Endothelial cell (in vitro differentiated cells): Measurements from ENCODE around the gene SVIL. TPM values are rescaled to one million over a fixed set of nuclear protein-coding genes. Genes with fewer than 3 reads are reported as not detected.
A peak's percentile ranks its signal among the peaks of the same experiment; 100 is the strongest.

Source experiments
- DNase-seq: peaks from one replicate; pipeline ENCODE4 v3.0.0; 2021; ENCODE audit warnings: low spot score
- H3K27ac Mint-ChIP-seq: one replicate; pipeline ENCODE4 v1.8.0; 2021; ENCODE audit warnings: mixed read lengths, inconsistent platforms; ENCODE audit not compliant: unreplicated experiment
- H3K27me3 Mint-ChIP-seq: one replicate; pipeline ENCODE4 v1.8.0; 2021; ENCODE audit warnings: mild to moderate bottlenecking, moderate library complexity, mixed read lengths, inconsistent platforms; ENCODE audit not compliant: unreplicated experiment
- H3K36me3 Mint-ChIP-seq: one replicate; pipeline ENCODE4 v1.8.0; 2021; ENCODE audit warnings: mild to moderate bottlenecking, low read depth, mixed read lengths, inconsistent platforms; ENCODE audit not compliant: unreplicated experiment
- H3K4me1 Mint-ChIP-seq: one replicate; pipeline ENCODE4 v1.8.0; 2021; ENCODE audit warnings: mild to moderate bottlenecking, mixed read lengths, inconsistent platforms; ENCODE audit not compliant: unreplicated experiment
- H3K4me3 Mint-ChIP-seq: one replicate; pipeline ENCODE4 v1.8.0; 2021; ENCODE audit warnings: mild to moderate bottlenecking, mixed read lengths, inconsistent platforms; ENCODE audit not compliant: unreplicated experiment
- H3K9me3 Mint-ChIP-seq: one replicate; pipeline ENCODE4 v1.8.0; 2021; ENCODE audit warnings: mixed read lengths, inconsistent platforms; ENCODE audit not compliant: unreplicated experiment
- CTCF ChIP-seq: fragments of 200-600 bp; sonication (generic); IDR thresholded peaks from one replicate; pipeline ENCODE4 v1.5.0; 2021; ENCODE audit warnings: antibody characterized with exemption; ENCODE audit not compliant: unreplicated experiment
- total RNA-seq: library from RNA; stranded (reverse); fragmentation: NEBNext Ultra II Directional; extraction: Animal tissue kit (Norgen Biotek cat#: 25700); gene quantifications from one replicate; pipeline ENCODE4 v1.2.1, GENCODE V29; 2021; ENCODE audit not compliant: unreplicated experiment

The SVIL gene
- total RNA-seq, 1 donor from 2014 or later, result 125 TPM

GRCh38 chr10:29502351-29502750 is 132.4 kb downstream of the SVIL start:
- Mint-ChIP-seq H3K4me3 (no peak overlapping the region), H3K27ac (no peak overlapping the region), H3K4me1 (peaks cover 8% of the 10 kb centered on the region), H3K36me3 (peaks cover 37% of the 10 kb centered on the region), H3K9me3 (no peaks in the 10 kb centered on the region), H3K27me3 (peaks cover 2% of the 10 kb centered on the region)
- no peak for DNase-seq
- TF ChIP-seq CTCF, result no peak

GRCh38 chr10:29501692-29502091 is 133.1 kb downstream of the SVIL start:
- peaks cover 8% of the 10 kb centered on the region for H3K4me1 Mint-ChIP-seq
- peaks cover 2% of the 10 kb centered on the region for H3K27me3 Mint-ChIP-seq
- no peaks in the 10 kb centered on the region for H3K9me3 Mint-ChIP-seq
- H3K27ac Mint-ChIP-seq, result no peak overlapping the region
- H3K36me3 Mint-ChIP-seq, result peaks cover 35% of the 10 kb centered on the region
- no peak for TF ChIP-seq CTCF
- no peak overlapping the region for H3K4me3 Mint-ChIP-seq
- DNase-seq, result no peak

GRCh38 chr10:29499993-29500537 is 134.7 kb downstream of the SVIL start:
- Mint-ChIP-seq H3K36me3 (peaks cover 34% of the 10 kb centered on the region), H3K27ac (no peak overlapping the region), H3K9me3 (no peaks in the 10 kb centered on the region), H3K4me1 (peaks cover 11% of the 10 kb centered on the region), H3K4me3 (no peak overlapping the region), H3K27me3 (peaks cover 3% of the 10 kb centered on the region)
- no peak for DNase-seq
- TF ChIP-seq CTCF, result no peak

- peak; percentile 93 for DNase-seq
Measured at GRCh38 chr10:29496341-29497162, 138.2 kb downstream of the SVIL start.

More at GRCh38 chr10:29496341-29497162, 138.2 kb downstream of the SVIL start:
- peak; percentile 88 for TF ChIP-seq CTCF
- peak overlapping the region; percentile 31 for H3K27ac Mint-ChIP-seq
- no peaks in the 10 kb centered on the region for H3K9me3 Mint-ChIP-seq
- peaks cover 11% of the 10 kb centered on the region for H3K4me1 Mint-ChIP-seq
- H3K36me3 Mint-ChIP-seq, result peaks cover 33% of the 10 kb centered on the region
- no peak overlapping the region for H3K4me3 Mint-ChIP-seq
- H3K27me3 Mint-ChIP-seq, result peaks cover 3% of the 10 kb centered on the region
